HepG2 (cell line): ENCODE measurements around the gene YEATS4. TPM values are rescaled to one million over a fixed set of nuclear protein-coding genes. Genes with fewer than 3 reads are reported as not detected.

Source experiments
- DR1 ChIP-seq: sonication (generic); formaldehyde crosslinking; IDR thresholded peaks from 2 replicates; pipeline ENCODE4 v1.8.0; 2021; ENCODE audit warnings: mild to moderate bottlenecking, missing genetic modification reagents, inconsistent platforms
- ELF3 ChIP-seq: IDR thresholded peaks from 2 replicates; pipeline ENCODE4 v1.6.1; 2016; ENCODE audit warnings: missing genetic modification reagents, missing compliant biosample characterization
- IRF2 ChIP-seq: IDR thresholded peaks from 2 replicates; pipeline ENCODE4 v1.6.1; 2018; ENCODE audit warnings: missing genetic modification reagents, missing compliant biosample characterization
- MAFK ChIP-seq, 2 experiments: IDR thresholded peaks in 1 of 2; conservative IDR thresholded peaks in 1 of 2; 2 replicates each; pipeline ENCODE4 v1.6.1; 2011; ENCODE audit warnings: improper control_type of control experiment in 2 of 2, low read length in 2 of 2
- PAWR ChIP-seq: sonication (generic); formaldehyde crosslinking; IDR thresholded peaks from 2 replicates; pipeline ENCODE4 v1.4.0; 2020; ENCODE audit warnings: missing genetic modification reagents, mild to moderate bottlenecking, borderline replicate concordance
- POLR2A ChIP-seq, 2 experiments: IDR thresholded peaks; 2 replicates each; pipeline ENCODE4 v1.6.1; 2011; ENCODE audit warnings: low read depth in 2 of 2, low read length in 2 of 2, mild to moderate bottlenecking in 1 of 2, moderate library complexity in 1 of 2; ENCODE audit not compliant: insufficient read depth in 1 of 2
- RCOR2 ChIP-seq: IDR thresholded peaks from 2 replicates; pipeline ENCODE4 v1.6.1; 2016; ENCODE audit warnings: missing biosample characterization, missing genetic modification reagents
- SMAD3 ChIP-seq: sonication (generic); formaldehyde crosslinking; IDR thresholded peaks from 2 replicates; pipeline ENCODE4 v1.4.0; 2020; ENCODE audit warnings: missing genetic modification reagents
- SRF ChIP-seq: IDR thresholded peaks from 2 replicates; pipeline ENCODE4 v1.6.1; 2011; ENCODE audit warnings: mild to moderate bottlenecking, low read depth, low read length, moderate library complexity
- ZFX ChIP-seq: sonication (generic); formaldehyde crosslinking; IDR thresholded peaks from 2 replicates; pipeline ENCODE4 v1.4.0; 2020; ENCODE audit warnings: mild to moderate bottlenecking, low read depth, missing genetic modification reagents, moderate library complexity
- ZNF24 ChIP-seq: fragments of 450-650 bp; IDR thresholded peaks from 2 replicates; pipeline ENCODE4 v1.6.1; 2017; ENCODE audit warnings: antibody characterized with exemption, mild to moderate bottlenecking
- ZNF557 ChIP-seq: sonication (generic); formaldehyde crosslinking; IDR thresholded peaks from 2 replicates; pipeline ENCODE4 v1.4.0; 2020; ENCODE audit warnings: missing genetic modification reagents
- ZNF670 ChIP-seq: sonication (generic); formaldehyde crosslinking; IDR thresholded peaks from 2 replicates; pipeline ENCODE4 v1.8.0; 2022; ENCODE audit warnings: mild to moderate bottlenecking, missing genetic modification reagents, borderline replicate concordance
- ZNF792 ChIP-seq: IDR thresholded peaks from 2 replicates; pipeline ENCODE4 v1.6.1; 2016
- polyA plus RNA-seq, 8 experiments: library from polyadenylated mRNA; depleted of rRNA in 3 of 8; stranded (reverse) in 7 of 8; unstranded in 1 of 8; fragments of >200 nt; fragmentation: Illumina TruSeq in 4 of 8; extraction: Trizol in 4 of 8; gene quantifications; 2 replicates each; pipeline versions ENCODE4 v1.2.1 to v1.2.3, GENCODE V29; 2011 to 2016; ENCODE audit warnings: low read depth in 4 of 8, missing spikeins in 1 of 8, mixed read lengths in 1 of 8; ENCODE audit not compliant: insufficient read depth in 1 of 8
- total RNA-seq, 5 experiments: library from RNA; depleted of rRNA; stranded (reverse); fragments of >200 nt; fragmentation: Illumina TruSeq; extraction: Trizol; gene quantifications; 2 replicates each; pipeline ENCODE4 v1.2.3, GENCODE V29; 2016; ENCODE audit warnings: low read depth in 1 of 5
- TF ChIP-seq, protein P1 (sequence below): sonication (generic); formaldehyde crosslinking; IDR thresholded peaks from 2 replicates; pipeline ENCODE4 v1.4.0; 2020; ENCODE audit warnings: missing genetic modification reagents, borderline replicate concordance
- TF ChIP-seq, protein P2 (sequence below): sonication (generic); formaldehyde crosslinking; IDR thresholded peaks from 2 replicates; pipeline ENCODE4 v1.8.0; 2022; ENCODE audit warnings: missing genetic modification reagents, mild to moderate bottlenecking, moderate library complexity, borderline replicate concordance
- TF ChIP-seq, protein P3 (sequence below): sonication (generic); formaldehyde crosslinking; IDR thresholded peaks from 2 replicates; pipeline ENCODE4 v1.8.1; 2022; ENCODE audit warnings: low read depth, mild to moderate bottlenecking, missing genetic modification reagents
- TF ChIP-seq, protein P4 (sequence below): IDR thresholded peaks from 2 replicates; pipeline ENCODE4 v1.6.1; 2012; ENCODE audit warnings: inconsistent platforms
- TF ChIP-seq, protein P5 (sequence below): sonication (generic); formaldehyde crosslinking; IDR thresholded peaks from 2 replicates; pipeline ENCODE4 v1.8.1; 2023; ENCODE audit warnings: mild to moderate bottlenecking, missing genetic modification reagents, borderline replicate concordance
- TF ChIP-seq, protein P6 (sequence below): sonication (generic); formaldehyde crosslinking; IDR thresholded peaks from 2 replicates; pipeline ENCODE4 v1.4.0; 2020; ENCODE audit warnings: missing genetic modification reagents

The YEATS4 gene
- total and polyA plus RNA-seq, 2 of the 13 experiments (the other 11 are each of a cell fraction or from before 2014, with no cell fraction given), result 16.8 to 45.0 TPM

DNA sequence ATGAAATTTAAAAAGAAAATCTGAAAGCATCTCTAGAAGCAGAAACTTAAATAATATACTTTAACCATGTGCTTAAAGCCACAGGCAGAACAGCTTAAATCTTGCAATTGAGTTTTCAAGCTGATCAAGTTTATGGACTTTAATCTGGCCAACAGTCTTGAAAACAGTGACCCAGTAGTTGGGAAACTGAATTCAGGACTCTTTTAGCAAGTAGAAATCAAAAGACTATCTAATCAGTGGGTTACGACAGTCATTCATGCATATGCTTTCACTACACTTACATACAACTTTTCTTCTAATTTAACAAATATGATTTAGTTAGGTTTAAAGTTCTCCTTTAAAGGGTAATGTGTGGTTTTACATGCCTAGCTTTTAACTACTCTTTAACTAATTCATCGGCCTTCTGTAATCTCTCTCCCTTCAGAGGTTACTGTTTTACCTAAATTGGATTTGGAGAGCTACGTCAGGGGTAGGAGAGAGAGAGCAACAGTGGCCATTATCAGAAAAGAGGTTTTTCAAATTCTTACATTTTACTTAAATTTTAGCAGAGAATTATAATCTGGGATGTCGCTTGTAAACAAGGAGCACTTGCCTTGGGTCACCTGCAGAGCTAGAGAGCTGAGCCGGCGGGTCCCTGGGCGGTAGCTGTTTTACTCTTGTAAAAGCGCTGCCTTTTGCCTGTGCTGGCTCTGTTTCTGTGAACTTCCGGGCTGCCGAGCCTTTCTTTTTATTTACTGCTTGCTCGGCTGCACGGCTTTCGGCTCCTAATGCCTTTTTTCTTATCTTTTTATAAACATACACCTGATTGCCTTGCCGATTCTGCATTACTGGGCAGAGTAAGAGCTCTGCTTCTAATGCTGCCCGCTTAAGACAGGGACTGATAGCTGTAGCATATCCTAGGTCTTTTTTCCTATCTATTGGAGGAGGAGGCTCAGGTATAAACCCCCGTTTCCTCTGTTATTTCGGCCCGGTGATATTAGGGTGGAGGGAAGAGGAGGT lies 28.8 kb upstream of the YEATS4 start (continued):
- TF ChIP-seq, protein P1, sequence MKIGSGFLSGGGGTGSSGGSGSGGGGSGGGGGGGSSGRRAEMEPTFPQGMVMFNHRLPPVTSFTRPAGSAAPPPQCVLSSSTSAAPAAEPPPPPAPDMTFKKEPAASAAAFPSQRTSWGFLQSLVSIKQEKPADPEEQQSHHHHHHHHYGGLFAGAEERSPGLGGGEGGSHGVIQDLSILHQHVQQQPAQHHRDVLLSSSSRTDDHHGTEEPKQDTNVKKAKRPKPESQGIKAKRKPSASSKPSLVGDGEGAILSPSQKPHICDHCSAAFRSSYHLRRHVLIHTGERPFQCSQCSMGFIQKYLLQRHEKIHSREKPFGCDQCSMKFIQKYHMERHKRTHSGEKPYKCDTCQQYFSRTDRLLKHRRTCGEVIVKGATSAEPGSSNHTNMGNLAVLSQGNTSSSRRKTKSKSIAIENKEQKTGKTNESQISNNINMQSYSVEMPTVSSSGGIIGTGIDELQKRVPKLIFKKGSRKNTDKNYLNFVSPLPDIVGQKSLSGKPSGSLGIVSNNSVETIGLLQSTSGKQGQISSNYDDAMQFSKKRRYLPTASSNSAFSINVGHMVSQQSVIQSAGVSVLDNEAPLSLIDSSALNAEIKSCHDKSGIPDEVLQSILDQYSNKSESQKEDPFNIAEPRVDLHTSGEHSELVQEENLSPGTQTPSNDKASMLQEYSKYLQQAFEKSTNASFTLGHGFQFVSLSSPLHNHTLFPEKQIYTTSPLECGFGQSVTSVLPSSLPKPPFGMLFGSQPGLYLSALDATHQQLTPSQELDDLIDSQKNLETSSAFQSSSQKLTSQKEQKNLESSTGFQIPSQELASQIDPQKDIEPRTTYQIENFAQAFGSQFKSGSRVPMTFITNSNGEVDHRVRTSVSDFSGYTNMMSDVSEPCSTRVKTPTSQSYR (CRISPR knock-in tag), result no peak
- TF ChIP-seq, protein P2, sequence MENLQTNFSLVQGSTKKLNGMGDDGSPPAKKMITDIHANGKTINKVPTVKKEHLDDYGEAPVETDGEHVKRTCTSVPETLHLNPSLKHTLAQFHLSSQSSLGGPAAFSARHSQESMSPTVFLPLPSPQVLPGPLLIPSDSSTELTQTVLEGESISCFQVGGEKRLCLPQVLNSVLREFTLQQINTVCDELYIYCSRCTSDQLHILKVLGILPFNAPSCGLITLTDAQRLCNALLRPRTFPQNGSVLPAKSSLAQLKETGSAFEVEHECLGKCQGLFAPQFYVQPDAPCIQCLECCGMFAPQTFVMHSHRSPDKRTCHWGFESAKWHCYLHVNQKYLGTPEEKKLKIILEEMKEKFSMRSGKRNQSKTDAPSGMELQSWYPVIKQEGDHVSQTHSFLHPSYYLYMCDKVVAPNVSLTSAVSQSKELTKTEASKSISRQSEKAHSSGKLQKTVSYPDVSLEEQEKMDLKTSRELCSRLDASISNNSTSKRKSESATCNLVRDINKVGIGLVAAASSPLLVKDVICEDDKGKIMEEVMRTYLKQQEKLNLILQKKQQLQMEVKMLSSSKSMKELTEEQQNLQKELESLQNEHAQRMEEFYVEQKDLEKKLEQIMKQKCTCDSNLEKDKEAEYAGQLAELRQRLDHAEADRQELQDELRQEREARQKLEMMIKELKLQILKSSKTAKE, result no peak
- no peak for TF ChIP-seq DR1
- TF ChIP-seq ELF3 (CRISPR knock-in tag), result no peak
- TF ChIP-seq SRF, result no peak
- TF ChIP-seq, protein P3, sequence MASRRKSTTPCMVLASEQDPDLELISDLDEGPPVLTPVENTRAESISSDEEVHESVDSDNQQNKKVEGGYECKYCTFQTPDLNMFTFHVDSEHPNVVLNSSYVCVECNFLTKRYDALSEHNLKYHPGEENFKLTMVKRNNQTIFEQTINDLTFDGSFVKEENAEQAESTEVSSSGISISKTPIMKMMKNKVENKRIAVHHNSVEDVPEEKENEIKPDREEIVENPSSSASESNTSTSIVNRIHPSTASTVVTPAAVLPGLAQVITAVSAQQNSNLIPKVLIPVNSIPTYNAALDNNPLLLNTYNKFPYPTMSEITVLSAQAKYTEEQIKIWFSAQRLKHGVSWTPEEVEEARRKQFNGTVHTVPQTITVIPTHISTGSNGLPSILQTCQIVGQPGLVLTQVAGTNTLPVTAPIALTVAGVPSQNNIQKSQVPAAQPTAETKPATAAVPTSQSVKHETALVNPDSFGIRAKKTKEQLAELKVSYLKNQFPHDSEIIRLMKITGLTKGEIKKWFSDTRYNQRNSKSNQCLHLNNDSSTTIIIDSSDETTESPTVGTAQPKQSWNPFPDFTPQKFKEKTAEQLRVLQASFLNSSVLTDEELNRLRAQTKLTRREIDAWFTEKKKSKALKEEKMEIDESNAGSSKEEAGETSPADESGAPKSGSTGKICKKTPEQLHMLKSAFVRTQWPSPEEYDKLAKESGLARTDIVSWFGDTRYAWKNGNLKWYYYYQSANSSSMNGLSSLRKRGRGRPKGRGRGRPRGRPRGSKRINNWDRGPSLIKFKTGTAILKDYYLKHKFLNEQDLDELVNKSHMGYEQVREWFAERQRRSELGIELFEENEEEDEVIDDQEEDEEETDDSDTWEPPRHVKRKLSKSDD, result no peak
- 0 out of 2 replicates have a peak, but pooled peaks have one; percentile 74 for TF ChIP-seq ZNF792 (CRISPR knock-in tag)
- no peak for TF ChIP-seq ZNF670 (CRISPR knock-in tag)
- TF ChIP-seq, protein P4, sequence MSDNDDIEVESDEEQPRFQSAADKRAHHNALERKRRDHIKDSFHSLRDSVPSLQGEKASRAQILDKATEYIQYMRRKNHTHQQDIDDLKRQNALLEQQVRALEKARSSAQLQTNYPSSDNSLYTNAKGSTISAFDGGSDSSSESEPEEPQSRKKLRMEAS, result peak; percentile 4; the same call in 1 of the 2 replicates
- no peak for TF ChIP-seq ZNF24
- TF ChIP-seq, protein P5, sequence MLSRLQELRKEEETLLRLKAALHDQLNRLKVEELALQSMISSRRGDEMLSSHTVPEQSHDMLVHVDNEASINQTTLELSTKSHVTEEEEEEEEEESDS (CRISPR knock-in tag), result no peak
- TF ChIP-seq PAWR (CRISPR knock-in tag), result no peak
- TF ChIP-seq POLR2A (IDR thresholded peaks at IDR 0.05; ENCODE audit: insufficient read depth in 1 of 2, low read depth in 2 of 2, low read length in 2 of 2), result no peak; a peak in 1 of 4 replicates
- TF ChIP-seq MAFK (conservative IDR thresholded peaks at IDR 0.05 in 1 of 2, IDR thresholded peaks at IDR 0.05 in 1 of 2; ENCODE audit: low read length in 2 of 2), result no peak
- no peak for TF ChIP-seq RCOR2 (CRISPR knock-in tag)
- no peak for TF ChIP-seq ZNF557 (CRISPR knock-in tag)
- 0 out of 2 replicates have a peak, but pooled peaks have one; percentile 6 for TF ChIP-seq IRF2 (CRISPR knock-in tag)
- 0 out of 2 replicates have a peak, but pooled peaks have one; percentile 5 for TF ChIP-seq ZFX (CRISPR knock-in tag)
- TF ChIP-seq, protein P6, sequence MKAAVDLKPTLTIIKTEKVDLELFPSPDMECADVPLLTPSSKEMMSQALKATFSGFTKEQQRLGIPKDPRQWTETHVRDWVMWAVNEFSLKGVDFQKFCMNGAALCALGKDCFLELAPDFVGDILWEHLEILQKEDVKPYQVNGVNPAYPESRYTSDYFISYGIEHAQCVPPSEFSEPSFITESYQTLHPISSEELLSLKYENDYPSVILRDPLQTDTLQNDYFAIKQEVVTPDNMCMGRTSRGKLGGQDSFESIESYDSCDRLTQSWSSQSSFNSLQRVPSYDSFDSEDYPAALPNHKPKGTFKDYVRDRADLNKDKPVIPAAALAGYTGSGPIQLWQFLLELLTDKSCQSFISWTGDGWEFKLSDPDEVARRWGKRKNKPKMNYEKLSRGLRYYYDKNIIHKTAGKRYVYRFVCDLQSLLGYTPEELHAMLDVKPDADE (CRISPR knock-in tag), result no peak
- TF ChIP-seq SMAD3, result no peak
